Measurements from ENCODE around the gene DDR1.

Gene DDR1

DNA sequence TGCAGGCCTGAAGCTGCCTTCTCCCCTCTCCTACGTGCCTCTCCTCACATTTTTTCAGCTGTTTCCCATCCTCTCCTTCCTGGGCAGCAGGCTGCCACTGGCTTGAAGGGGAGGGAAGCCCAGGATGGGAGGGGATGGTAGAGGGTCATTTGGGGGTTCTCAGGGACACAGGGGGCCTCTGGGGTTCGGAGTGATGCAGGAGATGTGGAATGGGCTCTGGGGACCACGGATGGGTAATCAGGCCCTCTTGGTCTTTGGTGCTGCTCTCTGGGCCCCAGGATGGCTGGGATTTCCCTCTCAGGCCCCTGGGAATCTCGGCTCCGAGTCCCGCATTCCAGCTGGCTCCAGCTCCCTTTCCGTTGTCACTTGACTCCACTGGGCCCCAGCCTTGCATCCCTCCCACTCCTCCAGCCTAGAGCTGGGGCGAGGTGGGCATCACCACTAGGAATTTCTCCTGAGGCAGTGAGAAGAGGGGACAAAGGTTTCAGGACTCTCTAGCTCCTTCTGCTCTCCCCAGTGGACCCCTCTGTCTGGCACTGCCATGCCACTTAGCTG, 2.0 kb upstream of the DDR1 start:
- TF ChIP-seq RAD21 (IDR thresholded peaks at IDR 0.05; ENCODE audit: low read depth) (no peak), CREB1 (IDR thresholded peaks at IDR 0.05; ENCODE audit: low read depth) (no peak), TCF12 (IDR thresholded peaks at IDR 0.05; ENCODE audit: low read depth) (no peak), EP300 (IDR thresholded peaks at IDR 0.05; ENCODE audit: borderline replicate concordance) (no peak), TAF1 (IDR thresholded peaks at IDR 0.05; ENCODE audit: low read depth) (no peak), TEAD4 (IDR thresholded peaks at IDR 0.05) (no peak), YY1 (IDR thresholded peaks at IDR 0.05; ENCODE audit: low read depth) (no peak), FOXM1 (IDR thresholded peaks at IDR 0.05; ENCODE audit: borderline replicate concordance, low read depth) (no peak), EGR1 (IDR thresholded peaks at IDR 0.05) (no peak), ZBTB7A (IDR thresholded peaks at IDR 0.05; ENCODE audit: low read depth) (no peak), NFIC (IDR thresholded peaks at IDR 0.05) (no peak), CEBPB (IDR thresholded peaks at IDR 0.05) (no peak)
- TF ChIP-seq, protein P1, sequence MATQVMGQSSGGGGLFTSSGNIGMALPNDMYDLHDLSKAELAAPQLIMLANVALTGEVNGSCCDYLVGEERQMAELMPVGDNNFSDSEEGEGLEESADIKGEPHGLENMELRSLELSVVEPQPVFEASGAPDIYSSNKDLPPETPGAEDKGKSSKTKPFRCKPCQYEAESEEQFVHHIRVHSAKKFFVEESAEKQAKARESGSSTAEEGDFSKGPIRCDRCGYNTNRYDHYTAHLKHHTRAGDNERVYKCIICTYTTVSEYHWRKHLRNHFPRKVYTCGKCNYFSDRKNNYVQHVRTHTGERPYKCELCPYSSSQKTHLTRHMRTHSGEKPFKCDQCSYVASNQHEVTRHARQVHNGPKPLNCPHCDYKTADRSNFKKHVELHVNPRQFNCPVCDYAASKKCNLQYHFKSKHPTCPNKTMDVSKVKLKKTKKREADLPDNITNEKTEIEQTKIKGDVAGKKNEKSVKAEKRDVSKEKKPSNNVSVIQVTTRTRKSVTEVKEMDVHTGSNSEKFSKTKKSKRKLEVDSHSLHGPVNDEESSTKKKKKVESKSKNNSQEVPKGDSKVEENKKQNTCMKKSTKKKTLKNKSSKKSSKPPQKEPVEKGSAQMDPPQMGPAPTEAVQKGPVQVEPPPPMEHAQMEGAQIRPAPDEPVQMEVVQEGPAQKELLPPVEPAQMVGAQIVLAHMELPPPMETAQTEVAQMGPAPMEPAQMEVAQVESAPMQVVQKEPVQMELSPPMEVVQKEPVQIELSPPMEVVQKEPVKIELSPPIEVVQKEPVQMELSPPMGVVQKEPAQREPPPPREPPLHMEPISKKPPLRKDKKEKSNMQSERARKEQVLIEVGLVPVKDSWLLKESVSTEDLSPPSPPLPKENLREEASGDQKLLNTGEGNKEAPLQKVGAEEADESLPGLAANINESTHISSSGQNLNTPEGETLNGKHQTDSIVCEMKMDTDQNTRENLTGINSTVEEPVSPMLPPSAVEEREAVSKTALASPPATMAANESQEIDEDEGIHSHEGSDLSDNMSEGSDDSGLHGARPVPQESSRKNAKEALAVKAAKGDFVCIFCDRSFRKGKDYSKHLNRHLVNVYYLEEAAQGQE (IDR thresholded peaks at IDR 0.05; ENCODE audit: low read depth): no peak
- TF ChIP-seq, protein P2, sequence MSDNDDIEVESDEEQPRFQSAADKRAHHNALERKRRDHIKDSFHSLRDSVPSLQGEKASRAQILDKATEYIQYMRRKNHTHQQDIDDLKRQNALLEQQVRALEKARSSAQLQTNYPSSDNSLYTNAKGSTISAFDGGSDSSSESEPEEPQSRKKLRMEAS (IDR thresholded peaks at IDR 0.05): no peak
- TF ChIP-seq, protein P3, sequence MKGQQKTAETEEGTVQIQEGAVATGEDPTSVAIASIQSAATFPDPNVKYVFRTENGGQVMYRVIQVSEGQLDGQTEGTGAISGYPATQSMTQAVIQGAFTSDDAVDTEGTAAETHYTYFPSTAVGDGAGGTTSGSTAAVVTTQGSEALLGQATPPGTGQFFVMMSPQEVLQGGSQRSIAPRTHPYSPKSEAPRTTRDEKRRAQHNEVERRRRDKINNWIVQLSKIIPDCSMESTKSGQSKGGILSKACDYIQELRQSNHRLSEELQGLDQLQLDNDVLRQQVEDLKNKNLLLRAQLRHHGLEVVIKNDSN (IDR thresholded peaks at IDR 0.05): no peak

DNA sequence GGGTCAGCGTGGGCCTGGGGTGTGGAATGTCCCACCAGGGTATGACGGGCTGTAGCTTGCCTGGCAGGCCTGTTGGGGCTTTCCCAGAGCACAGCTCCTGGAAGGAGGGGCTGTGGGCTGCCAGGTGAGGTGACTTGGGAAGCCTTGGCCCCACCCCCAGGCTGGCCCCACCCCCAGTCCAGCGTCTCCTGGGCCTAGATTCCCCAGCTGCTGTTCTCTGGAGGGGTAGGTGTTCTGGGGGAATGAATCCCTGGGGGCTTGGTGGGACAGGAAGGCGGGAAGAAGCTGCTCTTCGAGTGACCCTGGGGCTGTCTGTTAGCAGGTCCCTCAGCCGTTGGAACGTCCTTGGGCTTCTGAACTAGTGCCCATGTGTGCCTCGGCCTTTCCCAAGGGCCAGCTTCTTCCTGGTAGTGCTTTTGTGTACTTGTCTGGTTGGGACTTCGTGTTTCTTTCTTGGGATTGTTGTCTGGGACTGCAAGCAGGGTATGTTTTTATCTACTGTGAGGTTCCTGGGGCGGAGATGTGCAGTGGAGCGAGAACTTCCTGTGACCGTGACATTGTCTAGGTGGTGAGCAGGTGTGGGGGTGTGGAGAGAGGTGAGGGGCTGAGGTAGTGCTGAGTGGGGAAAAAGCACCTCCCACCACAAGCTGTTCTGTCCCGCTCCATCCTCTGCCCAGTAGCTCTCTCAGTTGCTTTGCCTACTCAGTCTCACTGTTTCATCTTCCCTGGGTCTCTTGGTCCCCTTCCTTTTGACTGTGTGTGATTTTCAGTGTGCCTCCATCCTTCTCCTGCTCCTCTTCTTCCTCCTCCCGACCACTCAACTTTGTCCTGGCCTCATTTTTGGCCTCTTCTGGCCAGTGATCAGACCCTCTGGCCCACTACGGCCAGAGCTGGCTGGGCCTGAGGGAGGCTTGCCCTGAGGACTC, 1.3 kb upstream of the DDR1 start:
- TF ChIP-seq NFIC (IDR thresholded peaks at IDR 0.05) (no peak), EGR1 (IDR thresholded peaks at IDR 0.05) (no peak), EP300 (IDR thresholded peaks at IDR 0.05; ENCODE audit: borderline replicate concordance) (peak; percentile 53; the same call in 1 of the 2 replicates), FOXM1 (IDR thresholded peaks at IDR 0.05; ENCODE audit: borderline replicate concordance, low read depth) (no peak)
- TF ChIP-seq, protein P2 (IDR thresholded peaks at IDR 0.05): peak; percentile 51; the same call in 1 of the 2 replicates

DNA sequence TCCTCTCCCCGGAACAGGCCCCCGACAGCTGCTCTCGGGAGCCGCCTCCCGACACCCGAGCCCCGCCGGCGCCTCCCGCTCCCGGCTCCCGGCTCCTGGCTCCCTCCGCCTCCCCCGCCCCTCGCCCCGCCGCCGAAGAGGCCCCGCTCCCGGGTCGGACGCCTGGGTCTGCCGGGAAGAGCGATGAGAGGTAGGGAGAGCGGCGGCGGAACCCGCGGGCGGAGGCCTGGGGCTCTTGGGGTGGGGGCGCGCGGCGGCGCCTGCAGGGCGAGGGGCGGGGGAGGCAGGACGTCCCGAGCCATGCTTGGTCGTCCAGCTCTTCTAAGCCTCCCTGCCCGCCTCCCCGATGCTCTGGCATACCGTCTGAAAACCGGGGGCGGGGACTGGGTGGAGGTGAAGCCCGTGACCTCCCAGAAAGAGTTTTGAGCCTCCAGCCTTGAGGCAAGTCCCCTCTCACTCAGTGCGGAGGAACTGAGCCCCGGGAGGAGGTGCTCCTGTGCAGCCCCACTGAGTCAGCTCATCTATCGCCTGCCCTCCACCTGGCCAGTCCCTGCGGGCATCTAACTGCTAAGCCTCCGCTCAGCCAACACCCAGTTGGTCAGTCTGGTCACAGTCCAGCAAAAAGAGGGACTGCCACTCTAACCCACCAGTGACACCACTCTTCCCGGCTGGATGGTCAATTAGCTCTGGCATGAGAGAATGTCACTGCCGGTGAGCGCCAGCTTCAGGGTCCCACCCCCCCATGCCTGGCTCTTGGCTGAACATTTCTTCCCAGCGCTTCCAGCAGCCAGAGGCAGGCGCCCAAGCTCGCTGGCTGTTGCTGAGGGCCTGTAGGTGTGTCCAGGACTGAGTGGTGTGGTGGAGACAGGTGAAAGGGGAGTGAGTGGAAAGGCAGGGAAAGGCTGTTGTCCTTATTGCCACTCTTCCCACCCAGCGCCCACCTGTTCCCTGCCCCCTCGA, 482 bp downstream of the DDR1 start:
- TF ChIP-seq TCF12 (IDR thresholded peaks at IDR 0.05; ENCODE audit: low read depth) (no peak), NFIC (IDR thresholded peaks at IDR 0.05) (no peak), YY1 (IDR thresholded peaks at IDR 0.05; ENCODE audit: low read depth) (no peak), TAF1 (IDR thresholded peaks at IDR 0.05; ENCODE audit: low read depth) (no peak)

DNA sequence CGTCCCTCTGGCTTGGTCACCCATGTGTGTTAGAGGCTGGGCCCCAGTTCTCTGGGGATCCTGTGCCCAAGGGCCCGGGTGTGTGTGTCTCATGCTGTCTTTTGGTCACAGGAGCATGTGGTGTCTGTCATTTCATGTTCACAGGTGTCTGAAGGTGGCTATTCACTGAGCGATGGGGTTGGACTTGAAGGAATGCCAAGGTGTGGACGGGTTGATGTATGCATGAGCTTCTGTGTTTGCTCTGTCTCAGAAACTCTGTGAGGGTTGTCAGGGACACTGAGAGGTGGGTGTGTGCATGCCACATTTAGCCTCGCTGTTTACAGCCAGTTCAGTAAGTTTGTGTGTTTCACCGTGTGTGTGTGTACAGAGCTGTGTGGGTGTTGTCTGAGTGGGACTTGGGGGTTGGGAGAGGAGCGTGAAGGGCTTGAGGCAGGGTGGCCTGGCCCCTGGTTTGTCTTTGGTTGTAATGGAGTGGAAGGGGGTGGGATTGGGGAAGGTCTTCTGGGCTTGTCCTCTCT, 1.2 kb downstream of the DDR1 start:
- TF ChIP-seq, protein P2 (IDR thresholded peaks at IDR 0.05): peak; percentile 31; the same call in 1 of the 2 replicates
- TF ChIP-seq CEBPB (IDR thresholded peaks at IDR 0.05) (no peak), EGR1 (IDR thresholded peaks at IDR 0.05) (0 out of 2 replicates have a peak, but pooled peaks have one; percentile 12)

DNA sequence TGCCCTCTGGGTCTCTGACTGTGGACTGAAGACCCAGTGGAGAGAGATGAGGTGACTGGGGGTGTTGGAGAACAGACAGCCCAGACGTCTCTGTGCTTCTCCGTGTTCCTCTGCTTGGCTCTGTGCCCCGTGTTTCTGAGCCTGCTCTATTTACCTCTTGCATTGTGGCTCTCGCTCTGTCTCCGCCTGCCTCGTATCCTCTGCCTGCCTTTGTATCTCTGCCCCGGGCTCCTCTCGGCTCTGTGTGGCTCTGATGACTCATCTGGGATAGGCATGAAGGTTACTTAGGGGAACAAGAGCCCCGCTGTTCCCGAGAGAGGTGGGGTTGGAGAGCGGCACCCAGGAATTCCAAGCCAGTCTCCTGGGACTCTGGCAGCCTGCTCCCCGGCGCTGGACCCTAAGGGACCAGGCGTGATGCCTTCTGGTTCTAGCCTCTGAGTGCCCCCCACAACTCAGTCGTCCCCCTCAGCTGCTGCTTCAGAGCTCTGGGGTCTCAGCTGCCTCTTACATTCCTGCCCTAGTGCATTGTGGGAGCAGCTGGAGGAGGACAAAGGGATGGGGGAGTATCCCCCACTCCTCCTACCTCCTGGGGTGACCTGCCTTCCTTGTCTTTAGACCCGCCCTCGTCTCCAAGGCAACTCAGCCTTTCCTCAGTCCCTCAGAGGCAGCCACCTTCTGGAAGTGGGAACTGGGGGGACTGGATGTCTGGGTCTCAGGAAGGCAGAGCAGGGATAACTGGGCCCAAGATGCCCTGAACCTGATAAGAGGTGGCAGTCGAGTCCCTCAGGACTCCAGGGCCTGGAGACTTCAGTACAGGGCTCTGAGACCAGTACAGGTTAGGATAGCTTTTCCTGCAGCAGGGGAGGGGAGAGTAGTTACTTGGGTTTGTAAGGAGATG, 1.9 kb downstream of the DDR1 start:
- TF ChIP-seq NFIC (IDR thresholded peaks at IDR 0.05): no peak
- no peak for TF ChIP-seq TAF1 (IDR thresholded peaks at IDR 0.05; ENCODE audit: low read depth)
- peak; percentile 45; the same call in 1 of the 2 replicates for TF ChIP-seq TEAD4 (IDR thresholded peaks at IDR 0.05)

DNA sequence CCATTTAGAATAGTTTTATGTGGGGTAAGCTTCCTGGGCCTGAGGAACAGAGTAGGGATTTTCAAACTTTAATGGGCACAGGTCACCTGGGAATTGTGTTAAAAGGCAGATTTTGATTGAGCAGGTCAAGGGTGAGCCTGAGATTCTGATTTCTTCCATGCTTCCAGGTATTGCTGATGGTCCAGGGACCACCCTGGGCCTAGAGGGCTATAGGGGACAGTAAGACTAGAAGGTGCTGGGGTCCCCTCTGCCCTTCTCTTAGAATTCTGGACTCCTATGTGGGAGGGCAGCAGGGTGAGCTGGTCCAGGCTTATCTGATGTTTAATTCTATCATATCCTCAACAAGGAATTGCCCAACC, 2.6 kb downstream of the DDR1 start:
- TF ChIP-seq CREB1 (IDR thresholded peaks at IDR 0.05; ENCODE audit: low read depth) (no peak), TCF12 (IDR thresholded peaks at IDR 0.05; ENCODE audit: low read depth) (no peak), ZBTB7A (IDR thresholded peaks at IDR 0.05; ENCODE audit: low read depth) (no peak), NFIC (IDR thresholded peaks at IDR 0.05) (no peak), TAF1 (IDR thresholded peaks at IDR 0.05; ENCODE audit: low read depth) (no peak), RAD21 (IDR thresholded peaks at IDR 0.05; ENCODE audit: low read depth) (no peak), YY1 (IDR thresholded peaks at IDR 0.05; ENCODE audit: low read depth) (no peak), TEAD4 (IDR thresholded peaks at IDR 0.05) (no peak)
- TF ChIP-seq, protein P3 (IDR thresholded peaks at IDR 0.05): no peak
- TF ChIP-seq, protein P1 (IDR thresholded peaks at IDR 0.05; ENCODE audit: low read depth): no peak
